ENCODE data around the gene IL3.
A peak's percentile ranks its signal among the peaks of the same experiment; 100 is the strongest.

IL3 gene, protein sequence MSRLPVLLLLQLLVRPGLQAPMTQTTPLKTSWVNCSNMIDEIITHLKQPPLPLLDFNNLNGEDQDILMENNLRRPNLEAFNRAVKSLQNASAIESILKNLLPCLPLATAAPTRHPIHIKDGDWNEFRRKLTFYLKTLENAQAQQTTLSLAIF

DNA sequence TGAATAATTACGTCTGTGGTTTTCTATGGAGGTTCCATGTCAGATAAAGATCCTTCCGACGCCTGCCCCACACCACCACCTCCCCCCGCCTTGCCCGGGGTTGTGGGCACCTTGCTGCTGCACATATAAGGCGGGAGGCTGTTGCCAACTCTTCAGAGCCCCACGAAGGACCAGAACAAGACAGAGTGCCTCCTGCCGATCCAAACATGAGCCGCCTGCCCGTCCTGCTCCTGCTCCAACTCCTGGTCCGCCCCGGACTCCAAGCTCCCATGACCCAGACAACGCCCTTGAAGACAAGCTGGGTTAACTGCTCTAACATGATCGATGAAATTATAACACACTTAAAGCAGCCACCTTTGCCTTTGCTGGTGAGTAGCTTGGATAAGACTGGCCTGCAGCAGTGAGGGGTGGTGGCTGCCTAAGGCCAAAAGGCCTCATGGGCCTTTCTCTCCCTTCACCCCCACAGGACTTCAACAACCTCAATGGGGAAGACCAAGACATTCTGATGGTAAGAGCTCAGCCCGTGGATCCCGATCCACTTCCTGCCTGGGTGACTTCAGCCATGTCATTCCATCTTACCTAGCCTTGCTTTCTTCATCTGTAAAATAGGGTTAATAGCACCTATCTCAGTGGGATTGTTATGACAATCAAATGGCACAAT is at the start of gene IL3:
TSS of gene IL3 (plus strand) at position 155 of the 661 bp plus-strand sequence. CDS start at position 207, 52 bp downstream.
- no peak for DNase-seq (ENCODE audit: low spot score)
- no peak for TF ChIP-seq CTCF (IDR thresholded peaks at IDR 0.05)
- Histone ChIP-seq H3K4me3 (no peak within 1 kb of the TSS), H3K27ac (no peak within 1 kb of the TSS)

DNA sequence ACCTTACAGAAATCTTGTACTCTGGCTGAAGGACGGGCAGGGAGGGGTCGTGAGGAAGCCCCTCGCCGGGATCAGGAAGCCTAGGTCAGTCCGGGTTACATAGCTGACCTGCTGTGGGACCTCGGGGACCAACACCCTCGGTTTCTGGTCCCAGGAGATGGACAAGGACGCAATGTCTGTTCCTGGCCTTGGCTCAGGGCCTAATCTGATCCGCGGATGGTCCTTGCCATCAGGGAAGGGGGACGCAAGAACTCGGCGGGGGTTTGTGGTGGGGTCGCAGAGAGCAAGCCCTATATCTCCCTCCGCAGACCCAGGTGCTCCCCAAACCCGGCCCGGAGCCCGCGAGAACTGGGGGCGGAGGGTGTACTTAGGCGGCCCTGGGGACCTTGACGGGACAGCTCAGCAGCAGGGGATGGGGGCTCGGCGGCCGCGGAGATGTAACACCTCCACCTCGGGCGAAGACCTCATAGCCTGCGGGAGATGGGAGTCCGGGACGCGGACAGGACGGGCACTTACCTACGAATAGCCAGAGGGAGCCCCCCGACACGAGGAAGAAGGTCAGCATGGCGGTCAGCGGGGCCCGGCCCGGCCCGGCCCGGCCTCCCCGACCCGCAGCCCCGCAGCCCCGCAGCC is 49.4 kb upstream of the IL3 start:
- no peak overlapping the region for H3K27ac ChIP-seq
- H3K4me3 ChIP-seq = peak overlapping the region; percentile 82
- no peak for TF ChIP-seq CTCF (IDR thresholded peaks at IDR 0.05)
- DNase-seq (ENCODE audit: low spot score) = no peak

DNA sequence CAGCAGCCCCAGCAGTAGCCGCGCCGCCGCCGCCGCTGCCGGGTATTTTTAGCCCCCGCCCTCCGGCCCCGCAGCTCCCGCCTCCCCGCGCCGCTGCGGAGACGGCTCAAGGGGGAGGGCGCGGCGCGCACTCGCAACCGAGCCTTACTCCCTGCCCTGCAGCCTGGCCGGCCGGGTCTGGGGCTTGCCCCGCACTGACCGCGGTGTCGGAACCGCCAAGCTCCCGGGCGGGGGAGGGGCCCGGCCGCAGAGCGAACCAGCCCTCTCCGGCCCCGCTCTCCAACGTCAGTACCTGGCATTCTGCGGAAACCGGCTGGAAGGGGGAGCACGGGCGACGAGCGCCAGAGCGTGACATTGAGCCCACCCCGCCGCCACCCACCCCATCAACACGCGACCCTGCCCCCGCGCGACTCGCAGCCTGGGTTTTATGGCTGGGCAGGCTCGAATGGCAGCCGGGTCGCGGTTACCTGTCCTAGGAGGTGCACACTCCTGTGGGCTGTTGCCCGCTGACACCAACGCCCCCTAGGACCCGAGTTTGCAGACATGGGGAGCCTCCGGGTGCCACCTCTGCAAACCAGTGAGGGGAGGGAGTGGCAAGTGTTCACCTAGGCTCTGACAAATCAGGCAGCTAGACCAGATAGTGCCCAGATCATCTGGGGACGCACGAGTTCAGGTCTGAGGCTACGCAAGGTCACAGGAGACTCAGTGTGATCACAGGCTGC is 48.7 kb upstream of the IL3 start, which contains the start of gene ACSL6:
TSS of gene ACSL6 (minus strand) at position 37 of the 722 bp plus-strand sequence. CDS start 105 bp downstream, outside the sequence.
- TF ChIP-seq CTCF (IDR thresholded peaks at IDR 0.05) = no peak
- Histone ChIP-seq H3K4me3 (peak within 1 kb of the TSS; percentile 82), H3K27ac (no peak within 1 kb of the TSS)
- DNase-seq (ENCODE audit: low spot score) = peak; percentile 67

GRCh38 chr5:132012371-132013005 is 48.0 kb upstream of the IL3 start:
- H3K27ac ChIP-seq = no peak overlapping the region
- no peak for TF ChIP-seq CTCF (IDR thresholded peaks at IDR 0.05)
- DNase-seq (ENCODE audit: low spot score) = peak; percentile 50
- no peak overlapping the region for H3K4me3 ChIP-seq

- Histone ChIP-seq H3K27ac (no peak overlapping the region), H3K4me3 (no peak overlapping the region)
- no peak for TF ChIP-seq CTCF (IDR thresholded peaks at IDR 0.05)
- DNase-seq (ENCODE audit: low spot score) = peak; percentile 59
Observed at GRCh38 chr5:132013006-132013689, 47.3 kb upstream of the IL3 start.

DNA sequence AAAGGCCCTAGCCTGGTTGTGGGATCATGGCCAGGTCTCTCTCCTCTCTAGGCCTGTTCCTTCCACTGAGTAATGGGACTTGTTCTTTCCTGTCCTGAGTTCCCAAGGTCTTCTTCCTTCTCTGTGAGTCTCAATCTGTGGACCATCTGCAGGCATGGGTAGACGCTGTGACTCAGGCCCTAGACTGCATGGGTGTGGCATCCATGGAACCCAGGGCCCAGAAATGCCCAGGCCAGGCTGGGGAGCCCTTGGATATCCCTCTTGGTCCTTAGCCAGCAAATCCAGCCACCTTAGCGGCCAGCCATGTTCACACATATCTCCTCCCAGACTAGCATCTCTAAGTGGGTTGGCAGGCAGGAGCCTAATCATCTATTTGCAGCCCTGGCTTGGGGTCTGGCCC is 46.7 kb upstream of the IL3 start:
- no peak for TF ChIP-seq CTCF (IDR thresholded peaks at IDR 0.05)
- Histone ChIP-seq H3K27ac (no peak overlapping the region), H3K4me3 (no peak overlapping the region)
- DNase-seq (ENCODE audit: low spot score) = peak; percentile 54
